Limb (tissue), 2 donors: ENCODE measurements around the gene CYTIP.
"Not testable (repeated sequence)": the region's sequence is repeated elsewhere in the genome, so short reads cannot be mapped to it uniquely, and the experiment has no call there.

Source experiments
- DNase-seq, 2 donors: peaks; one replicate each; pipeline ENCODE4 v3.0.0-alpha.2; 2016; ENCODE audit errors: extremely low spot score in 2 of 2

CYTIP gene

GRCh38 chr2:157376041-157376440, 67.8 kb downstream of the CYTIP start:
- no peak for DNase-seq

DNA sequence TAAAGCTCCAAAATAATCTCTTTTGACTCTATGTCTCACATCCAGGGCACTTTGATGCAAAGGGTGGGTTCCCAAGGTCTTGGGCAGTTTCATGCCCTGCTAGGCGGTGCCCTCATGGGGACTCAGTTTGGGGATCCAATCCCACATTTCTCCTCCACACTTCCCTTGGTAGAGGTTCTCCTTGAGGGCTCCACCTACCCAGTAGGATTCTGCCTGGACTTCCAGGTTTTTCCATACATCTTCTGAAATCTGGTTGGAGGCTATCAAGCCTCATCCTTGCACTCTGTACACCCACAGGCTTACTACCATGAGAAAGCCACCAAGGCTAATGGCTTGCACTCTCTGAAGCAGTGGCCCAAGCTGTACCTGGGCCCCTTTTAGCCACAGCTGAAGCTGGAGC, 68.5 kb downstream of the CYTIP start:
- no peak for DNase-seq

DNA sequence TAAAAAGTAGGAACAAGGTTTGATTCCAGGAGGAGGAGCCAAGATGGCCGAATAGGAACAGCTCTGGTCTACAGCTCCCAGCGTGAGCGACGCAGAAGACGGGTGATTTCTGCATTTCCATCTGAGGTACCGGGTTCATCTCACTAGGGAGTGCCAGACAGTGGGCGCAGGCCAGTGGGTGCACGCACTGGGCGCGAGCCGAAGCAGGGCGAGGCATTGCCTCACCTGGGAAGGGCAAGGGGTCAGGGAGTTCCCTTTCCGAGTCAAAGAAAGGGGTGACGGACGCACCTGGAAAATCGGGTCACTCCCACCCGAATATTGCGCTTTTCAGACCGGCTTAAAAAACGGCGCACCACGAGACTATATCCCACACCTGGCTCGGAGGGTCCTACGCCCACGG, 75.4 kb downstream of the CYTIP start:
- DNase-seq, result not testable (repeated sequence)

DNA sequence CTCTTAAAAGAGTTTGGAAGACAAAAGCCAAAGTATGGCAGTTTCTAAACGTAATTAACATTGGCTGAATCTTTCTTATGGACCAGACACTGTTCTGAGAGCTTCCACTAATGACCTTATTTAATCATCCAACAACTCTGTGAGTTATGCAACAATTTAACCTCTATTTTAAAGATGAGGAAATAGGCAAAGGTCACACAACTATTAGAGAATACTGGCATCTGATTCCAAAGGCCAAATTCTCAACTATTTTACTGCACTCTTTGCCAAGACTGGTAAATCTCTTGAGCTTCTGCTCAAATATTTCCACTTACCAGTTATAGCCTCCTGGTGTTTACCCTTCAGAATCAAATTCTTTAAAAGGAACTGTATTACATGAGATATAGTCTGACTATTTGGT, 76.2 kb downstream of the CYTIP start:
- no peak for DNase-seq
